Esophagus squamous epithelium (tissue), 5 donors: ENCODE measurements around the gene ESPNL. TPM values are rescaled to one million over a fixed set of nuclear protein-coding genes. Genes with fewer than 3 reads are reported as not detected.

Source experiments
- DNase-seq: peaks from one replicate; lab custom pipeline; 2025; lab: John Stamatoyannopoulos, UW
- H3K27ac ChIP-seq, 4 donors: fragments of 200-600 bp; sonication (generic); one replicate each; pipeline ENCODE4 v1.5.1; 2016 to 2019; ENCODE audit warnings: mild to moderate bottlenecking in 1 of 4
- H3K27me3 ChIP-seq, 4 donors: fragments of 200-600 bp; sonication (generic); 1 replicate in 3 of 4; 2 replicates in 1 of 4; pipeline versions ENCODE4 v1.5.1 to v1.6.0; 2017 to 2021; ENCODE audit warnings: antibody characterized with exemption in 1 of 4
- H3K36me3 ChIP-seq, 3 donors: fragments of 200-600 bp; sonication (generic); one replicate each; pipeline ENCODE4 v1.5.1; 2016 to 2019
- H3K4me1 ChIP-seq, 3 donors: fragments of 200-600 bp; sonication (generic); one replicate each; pipeline ENCODE4 v1.5.1; 2017 to 2019
- H3K4me3 ChIP-seq, 4 donors: fragments of 200-600 bp; sonication (generic); 1 replicate in 3 of 4; 2 replicates in 1 of 4; pipeline ENCODE4 v1.5.1; 2016 to 2019; ENCODE audit warnings: mild to moderate bottlenecking in 2 of 4, moderate library complexity in 1 of 4
- H3K9me3 ChIP-seq, 3 donors: fragments of 200-600 bp; sonication (generic); one replicate each; pipeline ENCODE4 v1.5.1; 2016 to 2019
- POLR2A ChIP-seq, 4 donors: fragments of 450-650 bp; IDR thresholded peaks; one replicate each; pipeline ENCODE4 v1.6.1; 2017; ENCODE audit warnings: antibody characterized with exemption in 4 of 4, mild to moderate bottlenecking in 4 of 4, moderate library complexity in 3 of 4
- WGBS, 2 donors: methylation state at CpG; one replicate each; pipeline ENCODE4 v1.1.5; 2018; 5-methylcytosine and 5-hydroxymethylcytosine counted together
- intact Hi-C: fragments of 100-400 bp; cut with DNase I; formaldehyde crosslinking; loops from one replicate; pipeline ENCODE4 v1.15.0; 2022
- total RNA-seq, 4 donors: library from RNA; depleted of rRNA; stranded (reverse); fragments of >200 nt; gene quantifications; one replicate each; pipeline ENCODE4 v1.1.0, GENCODE V29; 2016
- TF ChIP-seq, protein P1 (sequence below), 6 experiments: fragments of 450-650 bp in 4 of 6; fragments of 200-600 bp in 2 of 6; sonication (generic) in 2 of 6; IDR thresholded peaks; one replicate each; pipeline ENCODE4 v1.5.1; 2016 to 2019; ENCODE audit warnings: antibody characterized with exemption in 6 of 6, mild to moderate bottlenecking in 4 of 6, moderate library complexity in 4 of 6
- donor health status: DM: yes; HTN: yes; CAD: no.

ESPNL gene
- total RNA-seq, 4 donors from 2014 or later: 0.04 to 1.3 (median 0.88) TPM; not detected in 1

DNA sequence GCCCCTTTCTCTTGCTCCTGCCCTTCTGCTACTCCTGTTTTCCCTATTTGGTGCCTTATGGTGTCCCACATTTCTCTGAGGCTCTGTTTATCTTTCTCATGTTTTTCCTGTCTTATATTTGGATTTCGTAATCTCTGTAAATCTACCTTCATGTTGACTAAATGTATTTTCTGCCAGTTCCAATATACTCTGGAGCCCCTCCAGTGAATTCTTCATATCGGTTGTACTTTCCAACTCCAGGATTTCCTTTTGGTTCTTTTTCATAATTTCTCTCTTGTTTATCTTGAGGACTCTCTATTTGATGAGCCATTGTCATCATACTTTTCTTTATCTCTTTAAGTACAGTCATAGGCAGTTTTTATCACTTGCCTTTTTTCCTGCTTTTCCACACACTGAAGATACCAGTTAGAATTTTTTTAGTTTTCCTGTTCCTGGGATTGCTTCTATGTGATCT lies 20.2 kb upstream of the ESPNL start:
- Histone ChIP-seq H3K27me3 (no peaks in the 10 kb centered on the region), H3K27ac (no peak overlapping the region), H3K4me1 (no peaks in the 10 kb centered on the region), H3K36me3 (peaks cover 0 to 48% (median 6%) of the 10 kb centered on the region in 3 donors), H3K9me3 (no peaks in the 10 kb centered on the region), H3K4me3 (no peak overlapping the region)
- intact Hi-C loops: no loop called here
- DNase-seq: no peak
- TF ChIP-seq POLR2A (IDR thresholded peaks at IDR 0.05): no peak
- TF ChIP-seq, protein P1, sequence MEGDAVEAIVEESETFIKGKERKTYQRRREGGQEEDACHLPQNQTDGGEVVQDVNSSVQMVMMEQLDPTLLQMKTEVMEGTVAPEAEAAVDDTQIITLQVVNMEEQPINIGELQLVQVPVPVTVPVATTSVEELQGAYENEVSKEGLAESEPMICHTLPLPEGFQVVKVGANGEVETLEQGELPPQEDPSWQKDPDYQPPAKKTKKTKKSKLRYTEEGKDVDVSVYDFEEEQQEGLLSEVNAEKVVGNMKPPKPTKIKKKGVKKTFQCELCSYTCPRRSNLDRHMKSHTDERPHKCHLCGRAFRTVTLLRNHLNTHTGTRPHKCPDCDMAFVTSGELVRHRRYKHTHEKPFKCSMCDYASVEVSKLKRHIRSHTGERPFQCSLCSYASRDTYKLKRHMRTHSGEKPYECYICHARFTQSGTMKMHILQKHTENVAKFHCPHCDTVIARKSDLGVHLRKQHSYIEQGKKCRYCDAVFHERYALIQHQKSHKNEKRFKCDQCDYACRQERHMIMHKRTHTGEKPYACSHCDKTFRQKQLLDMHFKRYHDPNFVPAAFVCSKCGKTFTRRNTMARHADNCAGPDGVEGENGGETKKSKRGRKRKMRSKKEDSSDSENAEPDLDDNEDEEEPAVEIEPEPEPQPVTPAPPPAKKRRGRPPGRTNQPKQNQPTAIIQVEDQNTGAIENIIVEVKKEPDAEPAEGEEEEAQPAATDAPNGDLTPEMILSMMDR (IDR thresholded peaks at IDR 0.05): no peak
- 73 to 79% methylated on average over 2 of the region's 2 CpGs for WGBS, 2 donors

DNA sequence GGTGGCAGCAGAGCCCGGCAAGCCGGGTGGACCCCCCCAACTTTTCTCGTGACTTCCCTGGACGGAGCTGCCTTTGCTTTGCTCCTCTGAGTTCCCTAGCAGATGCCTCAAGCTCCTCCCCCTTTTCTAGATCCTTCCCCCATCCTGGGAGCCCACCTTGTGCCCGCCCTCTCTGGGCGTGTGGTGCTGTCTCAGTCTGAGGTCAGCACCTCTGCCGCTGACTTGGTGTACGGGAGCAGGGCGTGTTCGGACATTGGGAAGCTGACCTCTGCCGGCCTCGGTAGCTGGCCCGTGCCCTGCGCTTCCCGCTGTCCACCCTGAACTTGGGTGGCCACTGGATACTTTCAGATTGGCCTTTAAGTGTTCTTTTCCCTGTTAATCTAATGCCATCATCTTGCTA lies 19.6 kb upstream of the ESPNL start:
- TF ChIP-seq, protein P1 (IDR thresholded peaks at IDR 0.05): no peak
- no peaks in the 10 kb centered on the region for H3K9me3 ChIP-seq
- no peak overlapping the region for H3K4me3 ChIP-seq
- H3K27ac ChIP-seq: no peak overlapping the region
- no peak for DNase-seq
- intact Hi-C loops: no loop called here
- WGBS, 2 donors: 92 to 97% methylated on average over 6 to 10 of the region's 15 CpGs
- no peaks in the 10 kb centered on the region for H3K4me1 ChIP-seq
- peaks cover 0 to 54% (median 6%) of the 10 kb centered on the region in 3 donors for H3K36me3 ChIP-seq
- no peaks in the 10 kb centered on the region for H3K27me3 ChIP-seq

DNA sequence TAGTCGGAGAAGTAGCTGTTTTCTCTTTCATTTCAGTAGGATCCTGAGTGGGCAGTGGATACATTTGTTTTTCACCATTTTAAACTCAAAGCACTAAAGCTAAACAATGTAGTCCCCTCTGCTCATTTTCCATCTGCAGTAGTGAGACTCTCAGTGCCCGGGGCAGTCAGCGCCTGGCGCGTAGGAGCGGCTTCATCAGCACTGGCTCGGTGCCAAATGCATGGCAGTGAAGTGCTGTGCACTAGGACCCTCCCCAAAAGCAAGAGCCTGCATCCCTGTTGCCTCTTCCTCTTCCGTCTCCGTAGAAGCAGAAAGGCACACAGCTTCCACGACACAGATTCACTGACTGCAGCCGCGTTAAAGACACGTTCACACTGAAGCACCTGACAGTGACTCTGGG lies 19.0 kb upstream of the ESPNL start:
- intact Hi-C loops: no loop called here
- Histone ChIP-seq H3K36me3 (peaks cover 0 to 54% (median 6%) of the 10 kb centered on the region in 3 donors), H3K4me3 (no peak overlapping the region), H3K9me3 (no peaks in the 10 kb centered on the region), H3K27ac (no peak overlapping the region), H3K4me1 (no peaks in the 10 kb centered on the region), H3K27me3 (no peaks in the 10 kb centered on the region)
- DNase-seq: no peak
- 90 to 91% methylated on average over 7 to 10 of the region's 13 CpGs for WGBS, 2 donors
- TF ChIP-seq, protein P1 (IDR thresholded peaks at IDR 0.05): no peak
- no peak for TF ChIP-seq POLR2A (IDR thresholded peaks at IDR 0.05)

DNA sequence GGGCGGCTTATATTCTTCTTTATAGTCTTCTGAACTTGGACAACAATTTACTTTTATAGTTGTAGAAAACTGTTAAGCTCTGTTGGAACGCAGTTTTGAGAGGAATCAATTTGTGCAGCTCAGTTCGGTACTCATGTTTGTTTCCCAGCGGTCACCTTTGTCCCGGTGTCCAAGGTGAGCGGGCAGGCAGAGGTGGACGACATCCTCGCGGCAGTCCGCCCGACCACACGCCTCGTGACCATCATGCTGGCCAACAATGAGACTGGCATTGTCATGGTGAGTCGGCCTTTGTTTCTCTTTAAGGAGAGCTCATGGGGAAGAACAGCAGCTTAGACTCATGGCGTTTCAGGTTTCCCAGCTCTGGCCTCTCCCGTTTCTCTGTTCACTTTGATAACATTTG lies 18.6 kb upstream of the ESPNL start:
- DNase-seq: no peak
- H3K4me3 ChIP-seq: no peak overlapping the region
- no peaks in the 10 kb centered on the region for H3K9me3 ChIP-seq
- no peak overlapping the region for H3K27ac ChIP-seq
- intact Hi-C loops: no loop called here
- no peaks in the 10 kb centered on the region for H3K4me1 ChIP-seq
- no peak for TF ChIP-seq POLR2A (IDR thresholded peaks at IDR 0.05)
- TF ChIP-seq, protein P1 (IDR thresholded peaks at IDR 0.05): no peak
- 95 to 97% methylated on average over 16 of the region's 16 CpGs for WGBS, 2 donors
- H3K36me3 ChIP-seq: peaks cover 0 to 54% (median 6%) of the 10 kb centered on the region in 3 donors
- H3K27me3 ChIP-seq: no peaks in the 10 kb centered on the region

DNA sequence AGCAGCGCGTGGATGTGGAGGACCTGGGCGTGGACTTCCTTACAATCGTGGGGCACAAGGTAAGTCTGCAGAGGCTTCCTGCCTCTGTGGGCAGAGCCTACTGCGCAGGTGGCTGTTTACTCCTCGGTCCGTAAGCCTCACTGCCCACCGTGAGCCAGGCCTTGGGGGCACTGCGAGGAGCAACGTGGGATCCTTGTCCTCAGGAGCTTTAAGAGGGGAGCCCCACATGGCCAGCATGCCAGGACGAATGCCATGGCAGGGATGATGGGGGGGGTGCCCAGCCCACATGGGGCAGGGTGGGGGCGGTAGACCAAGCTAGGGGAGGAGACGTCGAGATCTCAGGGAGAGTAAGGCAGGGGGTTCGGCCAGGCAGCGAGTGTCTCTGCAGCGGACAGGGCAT lies 18.0 kb upstream of the ESPNL start:
- Histone ChIP-seq H3K27ac (no peak overlapping the region), H3K4me1 (no peaks in the 10 kb centered on the region), H3K9me3 (no peaks in the 10 kb centered on the region), H3K36me3 (peaks cover 0 to 52% (median 6%) of the 10 kb centered on the region in 3 donors), H3K4me3 (no peak overlapping the region), H3K27me3 (no peaks in the 10 kb centered on the region)
- DNase-seq: no peak
- WGBS, 2 donors: 88 to 95% methylated on average over 4 to 8 of the region's 17 CpGs
- intact Hi-C loops: no loop called here
- TF ChIP-seq, protein P1 (IDR thresholded peaks at IDR 0.05): no peak
- TF ChIP-seq POLR2A (IDR thresholded peaks at IDR 0.05): no peak
